CD14-positive monocyte (primary cell): ENCODE data around the gene C5orf63. TPM values are rescaled to one million over a fixed set of nuclear protein-coding genes. Genes with fewer than 3 reads are reported as not detected.

Source experiments
- DNase-seq, 3 donors: peaks; one replicate each; pipeline ENCODE4 v3.0.0-alpha.2; 2011 to 2022
- H2AFZ ChIP-seq: 2 replicates; pipeline ENCODE4 v1.6.0; 2012; ENCODE audit warnings: mild to moderate bottlenecking, low read depth, low read length, inconsistent platforms; ENCODE audit not compliant: insufficient read depth, poor library complexity, severe bottlenecking
- H3K27ac ChIP-seq, 2 donors: 1 replicate in 1 of 2; 2 replicates in 1 of 2; pipeline ENCODE4 v1.5.1; 2012 to 2013; ENCODE audit warnings: low read length in 2 of 2, control low read depth in 1 of 2, inconsistent platforms in 1 of 2, low read depth in 1 of 2, mild to moderate bottlenecking in 1 of 2
- H3K27me3 ChIP-seq, 2 donors: one replicate each; pipeline versions ENCODE4 v1.6.0 to v1.6.1; 2011 to 2013; ENCODE audit warnings: low read length in 2 of 2; ENCODE audit not compliant: control insufficient read depth in 2 of 2, insufficient read depth in 2 of 2
- H3K36me3 ChIP-seq, 2 donors: replicated peaks in 1 of 2; 1 replicate in 1 of 2; 2 replicates in 1 of 2; pipeline versions ENCODE4 v1.5.1 to v1.6.1; 2012 to 2013; ENCODE audit warnings: low read length in 2 of 2, control low read depth in 1 of 2, inconsistent platforms in 1 of 2, mild to moderate bottlenecking in 1 of 2; ENCODE audit not compliant: insufficient read depth in 2 of 2, control insufficient read depth in 1 of 2
- H3K4me1 ChIP-seq, 2 donors: 1 replicate in 1 of 2; 2 replicates in 1 of 2; pipeline versions ENCODE4 v1.5.1 to v1.6.1; 2012 to 2013; ENCODE audit warnings: low read length in 2 of 2, control low read depth in 1 of 2, inconsistent platforms in 1 of 2, mild to moderate bottlenecking in 1 of 2, moderate library complexity in 1 of 2; ENCODE audit not compliant: insufficient read depth in 2 of 2, control insufficient read depth in 1 of 2
- H3K4me2 ChIP-seq: replicated peaks from 2 replicates; pipeline ENCODE3; 2012; ENCODE audit warnings: low read length, moderate library complexity, mild to moderate bottlenecking; ENCODE audit not compliant: poor library complexity, severe bottlenecking; ENCODE audit errors: extremely low read depth
- H3K4me3 ChIP-seq, 3 experiments: fragments of 200-600 bp in 1 of 3; sonication (generic) in 1 of 3; replicated peaks in 1 of 3; 1 replicate in 2 of 3; 2 replicates in 1 of 3; pipeline ENCODE4 v1.5.1; 2011 to 2013; ENCODE audit warnings: low read length in 3 of 3, mild to moderate bottlenecking in 3 of 3, control low read depth in 2 of 3, low read depth in 2 of 3, inconsistent platforms in 1 of 3, moderate library complexity in 1 of 3
- H3K79me2 ChIP-seq: 2 replicates; pipeline ENCODE4 v1.6.0; 2012; ENCODE audit warnings: mild to moderate bottlenecking, control low read depth, inconsistent platforms, low read length, moderate library complexity; ENCODE audit not compliant: insufficient read depth
- H3K9ac ChIP-seq: 2 replicates; pipeline ENCODE4 v1.6.0; 2017; ENCODE audit warnings: low read length, mild to moderate bottlenecking; ENCODE audit not compliant: insufficient read depth, poor library complexity, severe bottlenecking
- H3K9me3 ChIP-seq, 2 donors: replicated peaks in 1 of 2; 1 replicate in 1 of 2; 2 replicates in 1 of 2; pipeline versions ENCODE4 v1.5.1 to v1.6.1; 2012 to 2013; ENCODE audit warnings: low read length in 2 of 2, control low read depth in 1 of 2; ENCODE audit not compliant: control insufficient read depth in 1 of 2, insufficient read depth in 1 of 2
- H4K20me1 ChIP-seq: 2 replicates; pipeline ENCODE4 v1.6.0; 2012; ENCODE audit warnings: mild to moderate bottlenecking, low read length, control low read depth, moderate library complexity; ENCODE audit not compliant: insufficient read depth
- H3K27ac Mint-ChIP-seq, 7 donors: one replicate each; pipeline ENCODE4 v1.8.0; 2020; ENCODE audit warnings: mild to moderate bottlenecking in 7 of 7, mixed read lengths in 7 of 7, moderate library complexity in 6 of 7, inconsistent platforms in 2 of 7
- H3K27me3 Mint-ChIP-seq, 3 donors: one replicate each; pipeline ENCODE4 v1.8.0; 2021 to 2022; ENCODE audit warnings: low read depth in 3 of 3, mild to moderate bottlenecking in 3 of 3, mixed read lengths in 3 of 3, moderate library complexity in 3 of 3, inconsistent platforms in 1 of 3
- H3K36me3 Mint-ChIP-seq, 2 donors: one replicate each; pipeline ENCODE4 v1.8.0; 2020; ENCODE audit warnings: mixed read lengths in 2 of 2, inconsistent platforms in 1 of 2, mild to moderate bottlenecking in 1 of 2
- H3K4me1 Mint-ChIP-seq: one replicate; pipeline ENCODE4 v1.8.0; 2020; ENCODE audit warnings: mild to moderate bottlenecking, mixed read lengths
- H3K4me3 Mint-ChIP-seq, 2 donors: one replicate each; pipeline ENCODE4 v1.8.0; 2020; ENCODE audit warnings: mild to moderate bottlenecking in 2 of 2, mixed read lengths in 2 of 2, moderate library complexity in 1 of 2
- H3K9me3 Mint-ChIP-seq, 7 donors: one replicate each; pipeline ENCODE4 v1.8.0; 2020 to 2022; ENCODE audit warnings: mixed read lengths in 7 of 7, mild to moderate bottlenecking in 6 of 7, moderate library complexity in 6 of 7, inconsistent platforms in 2 of 7
- WGBS: methylation state at CpG from one replicate; pipeline ENCODE4 v1.1.5; 2013; ENCODE audit warnings: missing lambda C conversion rate; ENCODE audit not compliant: insufficient coverage; 5-methylcytosine and 5-hydroxymethylcytosine counted together
- intact Hi-C, 2 donors: fragments of 100-400 bp; cut with micrococcal nuclease; formaldehyde crosslinking; loops; one replicate each; pipeline versions ENCODE4 v1.15.0 to v1.15.1; 2023
- polyA plus RNA-seq, 3 donors: library from polyadenylated mRNA; depleted of rRNA in 1 of 3; unstranded in 2 of 3; stranded (reverse) in 1 of 3; fragments of 300-500 nt in 2 of 3; fragments of >200 nt in 1 of 3; fragmentation: Illumina TruSeq in 2 of 3; gene quantifications; 1 replicate in 2 of 3; 2 replicates in 1 of 3; pipeline ENCODE4 v1.2.3, GENCODE V29; 2012 to 2021
- TF ChIP-seq, protein P1 (sequence below): fragments of 200-600 bp; IDR thresholded peaks from one replicate; pipeline ENCODE4 v1.8.0; 2022; ENCODE audit warnings: antibody characterized with exemption, mild to moderate bottlenecking

Gene C5orf63
- polyA plus RNA-seq, 3 donors = 0.27 to 1.5 TPM; not detected in 1

DNA sequence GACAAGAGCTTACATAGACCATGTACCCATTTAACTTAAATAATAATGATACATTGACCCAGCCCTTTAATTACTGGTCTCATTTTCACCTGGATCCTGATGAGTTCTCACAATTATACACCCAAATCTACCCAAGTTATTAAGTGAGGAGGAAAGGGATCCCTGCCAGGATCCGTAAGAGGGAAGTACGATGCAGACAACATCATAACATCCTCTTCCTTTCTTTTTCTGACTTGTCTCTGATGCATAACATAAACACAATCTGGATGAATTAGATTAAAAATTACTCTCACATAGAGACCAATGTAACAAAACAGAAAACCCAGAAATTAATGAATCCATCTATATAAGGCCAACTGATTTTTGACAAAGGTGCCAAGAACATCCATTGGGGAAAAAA is 59.9 kb downstream of the C5orf63 start:
- no peaks in the 10 kb centered on the region for H3K9me3 ChIP-seq
- H3K4me1 ChIP-seq = no peaks in the 10 kb centered on the region
- intact Hi-C loops = no loop called here
- H2AFZ ChIP-seq = no peak overlapping the region
- H3K36me3 ChIP-seq = no peaks in the 10 kb centered on the region
- H4K20me1 ChIP-seq = no peaks in the 10 kb centered on the region
- Mint-ChIP-seq H3K4me3 (no peak overlapping the region), H3K27me3 (no peaks in the 10 kb centered on the region), H3K4me1 (peaks cover 12% of the 10 kb centered on the region), H3K36me3 (peaks cover 0 to 2% of the 10 kb centered on the region in 2 donors), H3K9me3 (peaks cover 0 to 6% (median 0%) of the 10 kb centered on the region in 7 donors), H3K27ac (no peak overlapping the region)
- WGBS = no CpG with 5 or more reads among the region's 2 CpGs
- H3K79me2 ChIP-seq = no peaks in the 10 kb centered on the region
- no peak overlapping the region for H3K4me2 ChIP-seq
- no peak overlapping the region for H3K27ac ChIP-seq
- no peaks in the 10 kb centered on the region for H3K27me3 ChIP-seq
- H3K4me3 ChIP-seq = no peak overlapping the region
- no peak overlapping the region for H3K9ac ChIP-seq
- no peak for DNase-seq
- TF ChIP-seq, protein P1, sequence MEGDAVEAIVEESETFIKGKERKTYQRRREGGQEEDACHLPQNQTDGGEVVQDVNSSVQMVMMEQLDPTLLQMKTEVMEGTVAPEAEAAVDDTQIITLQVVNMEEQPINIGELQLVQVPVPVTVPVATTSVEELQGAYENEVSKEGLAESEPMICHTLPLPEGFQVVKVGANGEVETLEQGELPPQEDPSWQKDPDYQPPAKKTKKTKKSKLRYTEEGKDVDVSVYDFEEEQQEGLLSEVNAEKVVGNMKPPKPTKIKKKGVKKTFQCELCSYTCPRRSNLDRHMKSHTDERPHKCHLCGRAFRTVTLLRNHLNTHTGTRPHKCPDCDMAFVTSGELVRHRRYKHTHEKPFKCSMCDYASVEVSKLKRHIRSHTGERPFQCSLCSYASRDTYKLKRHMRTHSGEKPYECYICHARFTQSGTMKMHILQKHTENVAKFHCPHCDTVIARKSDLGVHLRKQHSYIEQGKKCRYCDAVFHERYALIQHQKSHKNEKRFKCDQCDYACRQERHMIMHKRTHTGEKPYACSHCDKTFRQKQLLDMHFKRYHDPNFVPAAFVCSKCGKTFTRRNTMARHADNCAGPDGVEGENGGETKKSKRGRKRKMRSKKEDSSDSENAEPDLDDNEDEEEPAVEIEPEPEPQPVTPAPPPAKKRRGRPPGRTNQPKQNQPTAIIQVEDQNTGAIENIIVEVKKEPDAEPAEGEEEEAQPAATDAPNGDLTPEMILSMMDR = no peak

- Mint-ChIP-seq H3K9me3 (peaks cover 0 to 4% (median 0%) of the 10 kb centered on the region in 7 donors), H3K4me1 (peaks cover 12% of the 10 kb centered on the region), H3K27me3 (no peaks in the 10 kb centered on the region), H3K4me3 (no peak overlapping the region), H3K27ac (no peak overlapping the region), H3K36me3 (no peaks in the 10 kb centered on the region)
- Histone ChIP-seq H3K4me1 (no peaks in the 10 kb centered on the region), H4K20me1 (no peaks in the 10 kb centered on the region), H3K4me2 (no peak overlapping the region), H3K4me3 (no peak overlapping the region), H3K27ac (no peak overlapping the region), H3K27me3 (no peaks in the 10 kb centered on the region), H3K36me3 (no peaks in the 10 kb centered on the region), H2AFZ (no peak overlapping the region), H3K9me3 (no peaks in the 10 kb centered on the region), H3K9ac (no peak overlapping the region), H3K79me2 (no peaks in the 10 kb centered on the region)
- TF ChIP-seq, protein P1 = no peak
- intact Hi-C loops = no loop called here
- DNase-seq = no peak
These were observed 60.4 kb downstream of the C5orf63 start for GRCh38 chr5:127012916-127013315.
